Measurements from ENCODE around the gene NAP1L5.

- TF ChIP-seq CTCF (IDR thresholded peaks at IDR 0.05) (no peak), POLR2A (IDR thresholded peaks at IDR 0.05) (no peak)
These were observed 47.9 kb downstream of the NAP1L5 start for GRCh38 chr4:88649716-88650115.

Measured in lower leg skin (tissue), 3 donors.